NCI-H2227 treated with DMSO at 0.1 percent for 48 hours (cell line): ENCODE data around the gene LRRC10.

Experiments used
- DNase-seq: peaks from one replicate; lab custom pipeline; 2025; lab: John Stamatoyannopoulos, UW

The LRRC10 gene

DNA sequence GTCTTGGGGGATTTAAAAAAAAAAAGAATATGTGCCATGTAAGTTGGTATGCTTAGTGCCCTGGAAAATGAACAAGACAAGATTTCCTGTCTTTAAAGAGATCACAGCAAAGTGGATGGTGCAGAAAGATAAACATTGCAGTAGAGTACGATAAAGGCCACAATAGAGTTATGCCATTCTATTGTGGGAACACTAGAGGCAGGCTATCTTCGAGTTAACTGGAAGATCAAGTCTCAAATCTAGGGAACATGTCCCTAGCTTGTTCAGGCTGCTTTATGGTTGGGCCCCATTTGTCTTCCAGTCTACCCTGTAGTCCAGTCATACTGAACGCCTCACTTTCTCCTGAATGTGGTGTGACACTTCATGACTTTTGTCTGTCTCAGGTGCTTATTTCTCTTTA is 44.1 kb downstream of the LRRC10 start:
- DNase-seq = no peak

DNA sequence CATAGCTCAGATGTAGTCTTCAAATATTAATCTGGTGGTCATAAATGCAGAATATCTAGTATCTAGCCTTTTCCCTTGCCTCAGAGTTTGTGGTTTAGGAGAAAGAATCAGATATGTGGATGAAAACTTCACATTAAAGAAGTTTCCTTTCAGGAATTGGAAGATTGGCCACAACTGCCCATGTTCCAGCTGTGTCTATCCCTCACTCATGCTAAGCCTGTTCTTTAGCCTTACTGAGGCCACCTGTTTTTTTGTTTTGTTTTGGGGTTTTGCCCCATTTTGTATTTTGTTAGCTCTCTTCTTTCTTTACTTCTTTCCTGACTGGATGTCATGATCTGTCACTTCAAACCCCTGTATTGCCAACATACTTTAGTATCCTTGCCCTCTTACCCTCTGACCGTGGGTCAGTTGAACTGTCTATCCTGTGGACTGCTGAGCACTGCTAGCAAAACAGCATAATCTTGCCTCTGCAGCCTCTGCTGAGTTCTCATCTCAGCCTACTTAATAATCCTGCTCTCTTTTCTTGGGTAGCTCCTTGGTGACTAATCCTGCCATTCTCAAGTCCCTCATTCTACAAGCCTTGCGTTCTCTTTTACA is 47.4 kb downstream of the LRRC10 start:
- DNase-seq = no peak
